Dermis blood vessel endothelial cell (primary cell): ENCODE measurements around the gene NEGR1. TPM values are rescaled to one million over a fixed set of nuclear protein-coding genes. Genes with fewer than 3 reads are reported as not detected.
"Not testable (repeated sequence)": the region's sequence is repeated elsewhere in the genome, so short reads cannot be mapped to it uniquely, and the experiment has no call there.

Experiments
- DNase-seq: peaks from one replicate; pipeline ENCODE4 v3.0.0; 2010
- total RNA-seq: library from RNA; depleted of rRNA; stranded (reverse); fragments of >200 nt; gene quantifications from 2 replicates; pipeline ENCODE4 v1.2.3, GENCODE V29; 2014

NEGR1 gene
- total RNA-seq, 1 donor from 2014 or later: under 0.01 TPM

GRCh38 chr1:71940261-71940660 is 342.1 kb downstream of the NEGR1 start:
- DNase-seq: no peak

- DNase-seq: no peak
Observed at GRCh38 chr1:71930511-71930910, 351.8 kb downstream of the NEGR1 start.

- no peak for DNase-seq
Observed at GRCh38 chr1:71921935-71922559, 360.3 kb downstream of the NEGR1 start.

- no peak for DNase-seq
Observed at GRCh38 chr1:71921204-71921603, 361.1 kb downstream of the NEGR1 start.

- no peak for DNase-seq
Observed at GRCh38 chr1:71920556-71920955, 361.8 kb downstream of the NEGR1 start.

GRCh38 chr1:71919811-71920509 is 362.4 kb downstream of the NEGR1 start:
- no peak for DNase-seq

GRCh38 chr1:71918630-71919029 is 363.7 kb downstream of the NEGR1 start:
- no peak for DNase-seq

- no peak for DNase-seq
Observed at GRCh38 chr1:71916894-71917293, 365.4 kb downstream of the NEGR1 start.

GRCh38 chr1:71914626-71915025 is 367.7 kb downstream of the NEGR1 start:
- DNase-seq: no peak

GRCh38 chr1:71908871-71909390 is 373.4 kb downstream of the NEGR1 start:
- no peak for DNase-seq

- DNase-seq: no peak
Observed at GRCh38 chr1:71908303-71908702, 374.0 kb downstream of the NEGR1 start.

GRCh38 chr1:71899881-71900280 is 382.5 kb downstream of the NEGR1 start:
- DNase-seq: no peak

GRCh38 chr1:71888166-71888565 is 394.2 kb downstream of the NEGR1 start:
- DNase-seq: not testable (repeated sequence)

GRCh38 chr1:71885171-71885570 is 397.2 kb downstream of the NEGR1 start:
- DNase-seq: no peak

- no peak for DNase-seq
Observed at GRCh38 chr1:71882637-71883036, 399.7 kb downstream of the NEGR1 start.

GRCh38 chr1:71882226-71882625 is 400.1 kb downstream of the NEGR1 start:
- DNase-seq: no peak

GRCh38 chr1:71881611-71882010 is 400.7 kb downstream of the NEGR1 start:
- no peak for DNase-seq

GRCh38 chr1:71869326-71869725 is 413.0 kb downstream of the NEGR1 start:
- DNase-seq: no peak

GRCh38 chr1:71862756-71863155 is 419.6 kb downstream of the NEGR1 start:
- no peak for DNase-seq

- DNase-seq: no peak
Observed at GRCh38 chr1:71861022-71861421, 421.3 kb downstream of the NEGR1 start.

GRCh38 chr1:71859806-71860205 is 422.5 kb downstream of the NEGR1 start:
- no peak for DNase-seq

GRCh38 chr1:71857862-71858261 is 424.5 kb downstream of the NEGR1 start:
- DNase-seq: no peak

GRCh38 chr1:71853360-71853759 is 429.0 kb downstream of the NEGR1 start:
- DNase-seq: no peak

- no peak for DNase-seq
Observed at GRCh38 chr1:71850936-71851335, 431.4 kb downstream of the NEGR1 start.
